Peyer's patch (tissue), 4 donors: ENCODE measurements around the gene PRDX2.

ENCODE experiments used
- POLR2A ChIP-seq, 2 donors: fragments of 450-650 bp; IDR thresholded peaks; one replicate each; pipeline ENCODE4 v1.5.1; 2017; ENCODE audit warnings: antibody characterized with exemption in 2 of 2, mild to moderate bottlenecking in 2 of 2, moderate library complexity in 2 of 2
- TF ChIP-seq, protein P1 (sequence below), 6 experiments: fragments of 450-650 bp in 4 of 6; fragments of 200-600 bp in 2 of 6; sonication (generic) in 1 of 6; IDR thresholded peaks; one replicate each; pipeline ENCODE4 v1.5.1; 2017 to 2019; ENCODE audit warnings: antibody characterized with exemption in 6 of 6, mild to moderate bottlenecking in 3 of 6, moderate library complexity in 1 of 6

DNA sequence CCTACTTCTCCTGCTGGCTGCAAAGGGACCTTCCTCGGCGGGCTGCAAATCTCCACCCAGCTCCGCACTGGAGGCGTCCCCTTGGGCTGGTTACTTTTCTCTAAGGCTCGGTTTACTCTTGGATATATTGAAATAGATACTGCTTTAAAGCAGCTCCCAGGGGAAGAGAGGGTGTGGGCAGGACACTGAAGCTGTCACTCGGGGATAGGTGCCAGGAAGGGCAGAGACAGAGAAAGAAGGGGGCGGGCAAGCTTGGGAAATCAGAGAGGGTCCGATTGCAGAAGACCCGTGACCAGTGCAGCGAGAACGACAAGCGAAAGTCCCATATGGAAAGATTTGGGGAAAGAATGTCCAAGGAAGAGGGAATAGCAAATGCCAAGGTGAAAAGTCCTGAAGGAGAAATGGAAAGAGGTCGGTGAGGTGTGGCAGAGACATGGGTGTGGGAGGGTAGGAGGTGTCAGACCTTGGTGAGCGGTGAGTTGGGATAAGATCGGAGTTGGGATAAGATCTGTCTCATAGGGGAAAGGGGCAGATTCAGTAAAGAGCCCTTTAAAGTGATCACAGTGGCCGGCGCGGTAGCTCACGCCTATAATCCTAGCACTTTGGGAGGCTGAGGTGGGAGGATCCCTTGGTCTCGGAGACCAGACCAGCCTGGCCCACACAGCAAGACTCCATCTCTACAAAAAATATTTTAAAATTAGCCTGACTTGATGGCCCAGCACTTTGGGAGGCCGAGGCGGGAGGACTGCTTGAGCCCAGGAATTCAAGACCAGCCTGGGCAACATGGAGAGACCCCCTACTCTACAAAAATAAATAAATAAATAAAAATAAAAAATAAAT is 887 bp upstream of the PRDX2 start:
- TF ChIP-seq, protein P1, sequence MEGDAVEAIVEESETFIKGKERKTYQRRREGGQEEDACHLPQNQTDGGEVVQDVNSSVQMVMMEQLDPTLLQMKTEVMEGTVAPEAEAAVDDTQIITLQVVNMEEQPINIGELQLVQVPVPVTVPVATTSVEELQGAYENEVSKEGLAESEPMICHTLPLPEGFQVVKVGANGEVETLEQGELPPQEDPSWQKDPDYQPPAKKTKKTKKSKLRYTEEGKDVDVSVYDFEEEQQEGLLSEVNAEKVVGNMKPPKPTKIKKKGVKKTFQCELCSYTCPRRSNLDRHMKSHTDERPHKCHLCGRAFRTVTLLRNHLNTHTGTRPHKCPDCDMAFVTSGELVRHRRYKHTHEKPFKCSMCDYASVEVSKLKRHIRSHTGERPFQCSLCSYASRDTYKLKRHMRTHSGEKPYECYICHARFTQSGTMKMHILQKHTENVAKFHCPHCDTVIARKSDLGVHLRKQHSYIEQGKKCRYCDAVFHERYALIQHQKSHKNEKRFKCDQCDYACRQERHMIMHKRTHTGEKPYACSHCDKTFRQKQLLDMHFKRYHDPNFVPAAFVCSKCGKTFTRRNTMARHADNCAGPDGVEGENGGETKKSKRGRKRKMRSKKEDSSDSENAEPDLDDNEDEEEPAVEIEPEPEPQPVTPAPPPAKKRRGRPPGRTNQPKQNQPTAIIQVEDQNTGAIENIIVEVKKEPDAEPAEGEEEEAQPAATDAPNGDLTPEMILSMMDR (IDR thresholded peaks at IDR 0.05): no peak
- no peak for TF ChIP-seq POLR2A (IDR thresholded peaks at IDR 0.05)
